ENCODE measurements around the gene OR56B1.

DNA sequence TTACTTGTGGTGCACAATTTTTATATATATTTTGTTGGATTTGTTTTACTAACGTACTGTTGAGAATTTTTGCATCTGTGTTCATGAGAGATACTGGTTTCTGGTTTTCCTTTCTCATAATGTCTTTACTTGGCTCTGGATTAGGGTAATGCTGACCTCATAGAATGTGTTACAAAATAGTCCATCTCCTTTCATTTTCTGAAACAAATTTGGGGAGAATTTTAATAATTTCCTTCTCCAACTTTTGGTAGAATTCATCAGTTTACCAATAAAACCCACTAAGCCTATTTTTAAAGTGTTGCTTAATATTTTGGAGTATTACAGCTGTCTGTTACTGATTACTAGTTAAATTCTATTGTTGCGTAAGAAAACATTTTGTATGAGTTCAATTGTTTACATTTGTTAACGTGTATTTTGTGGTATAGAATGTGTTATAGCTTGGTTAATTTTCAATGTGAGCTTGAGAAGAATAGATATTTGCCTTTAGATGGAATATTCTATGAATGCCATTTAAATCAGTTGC is 35.1 kb upstream of the OR56B1 start:
- TF ChIP-seq CTCF (conservative IDR thresholded peaks at IDR 0.05 in 1 of 2, IDR thresholded peaks at IDR 0.05 in 1 of 2; ENCODE audit: extremely low read depth in 1 of 2, insufficient read depth in 1 of 2, low read depth in 1 of 2, low read length in 2 of 2) (no peak), EZH2 (IDR thresholded peaks at IDR 0.05; ENCODE audit: borderline replicate concordance, low read length) (no peak)
